ENCODE data around the gene NINL. TPM values are rescaled to one million over a fixed set of nuclear protein-coding genes. Genes with fewer than 3 reads are reported as not detected.

NINL gene
- total and polyA plus RNA-seq, 4 donors = 1.9 to 3.6 (median 2.8) TPM

DNA sequence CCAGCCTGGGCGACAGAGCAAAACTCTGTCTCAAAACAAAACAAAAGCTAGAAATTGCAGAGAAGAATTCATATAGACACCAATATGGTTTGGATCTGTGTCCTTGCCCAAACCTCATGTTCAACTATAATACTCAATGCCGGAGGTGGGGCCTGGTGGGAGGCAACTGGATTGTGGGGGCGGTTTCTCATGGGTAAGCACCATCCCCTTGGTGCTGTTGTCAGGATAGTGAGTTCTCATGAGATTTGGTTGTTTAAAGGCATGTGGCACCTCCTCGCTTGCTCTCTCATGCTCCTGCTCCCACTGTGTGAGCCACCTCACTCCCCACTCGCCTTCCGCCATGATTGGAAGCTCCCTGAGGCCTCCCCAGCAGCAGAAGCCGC is 15.2 kb downstream of the NINL start:
- H3K9me3 ChIP-seq (ENCODE audit: control insufficient read depth in 4 of 4, low read length in 3 of 4) = no peaks in the 10 kb centered on the region
- no peak for DNase-seq (ENCODE audit: low spot score)
- H3K4me3 ChIP-seq (ENCODE audit: low read depth in 1 of 3, low read length in 3 of 3) = no peak overlapping the region
- WGBS = 98% methylated on average over 7 of the region's 7 CpGs
- H3K36me3 ChIP-seq (ENCODE audit: control insufficient read depth in 4 of 4, insufficient read depth in 3 of 4, low read depth in 1 of 4, low read length in 3 of 4) = peaks cover 0 to 1% (median 0%) of the 10 kb centered on the region in 4 donors
- no peaks in the 10 kb centered on the region for H3K27me3 ChIP-seq (ENCODE audit: control insufficient read depth in 4 of 4, insufficient read depth in 4 of 4, low read length in 3 of 4)
- H3K27ac ChIP-seq (ENCODE audit: low read depth in 1 of 2, low read length in 2 of 2) = no peak overlapping the region
- no peak overlapping the region for H3K9ac ChIP-seq (ENCODE audit: low read depth in 1 of 2, low read length in 2 of 2)
- H3K4me1 ChIP-seq (ENCODE audit: control insufficient read depth in 4 of 4, insufficient read depth in 4 of 4, low read length in 3 of 4) = no peaks in the 10 kb centered on the region
- TF ChIP-seq FOXA2 (IDR thresholded peaks at IDR 0.05) (no peak), RXRA (IDR thresholded peaks at IDR 0.05) (no peak), HNF4G (IDR thresholded peaks at IDR 0.05) (no peak), HNF4A (conservative IDR thresholded peaks at IDR 0.05) (no peak), FOXA1 (IDR thresholded peaks at IDR 0.05) (no peak), JUND (IDR thresholded peaks at IDR 0.05) (no peak), EGR1 (IDR thresholded peaks at IDR 0.05; ENCODE audit: low read depth in 2 of 2) (no peak), MAX (IDR thresholded peaks at IDR 0.05) (no peak), RAD21 (IDR thresholded peaks at IDR 0.05) (no peak), YY1 (IDR thresholded peaks at IDR 0.05) (no peak), GABPA (IDR thresholded peaks at IDR 0.05 in 1 of 2, conservative IDR thresholded peaks at IDR 0.05 in 1 of 2) (no peak), TAF1 (conservative IDR thresholded peaks at IDR 0.05) (no peak)
- TF ChIP-seq, protein P1, sequence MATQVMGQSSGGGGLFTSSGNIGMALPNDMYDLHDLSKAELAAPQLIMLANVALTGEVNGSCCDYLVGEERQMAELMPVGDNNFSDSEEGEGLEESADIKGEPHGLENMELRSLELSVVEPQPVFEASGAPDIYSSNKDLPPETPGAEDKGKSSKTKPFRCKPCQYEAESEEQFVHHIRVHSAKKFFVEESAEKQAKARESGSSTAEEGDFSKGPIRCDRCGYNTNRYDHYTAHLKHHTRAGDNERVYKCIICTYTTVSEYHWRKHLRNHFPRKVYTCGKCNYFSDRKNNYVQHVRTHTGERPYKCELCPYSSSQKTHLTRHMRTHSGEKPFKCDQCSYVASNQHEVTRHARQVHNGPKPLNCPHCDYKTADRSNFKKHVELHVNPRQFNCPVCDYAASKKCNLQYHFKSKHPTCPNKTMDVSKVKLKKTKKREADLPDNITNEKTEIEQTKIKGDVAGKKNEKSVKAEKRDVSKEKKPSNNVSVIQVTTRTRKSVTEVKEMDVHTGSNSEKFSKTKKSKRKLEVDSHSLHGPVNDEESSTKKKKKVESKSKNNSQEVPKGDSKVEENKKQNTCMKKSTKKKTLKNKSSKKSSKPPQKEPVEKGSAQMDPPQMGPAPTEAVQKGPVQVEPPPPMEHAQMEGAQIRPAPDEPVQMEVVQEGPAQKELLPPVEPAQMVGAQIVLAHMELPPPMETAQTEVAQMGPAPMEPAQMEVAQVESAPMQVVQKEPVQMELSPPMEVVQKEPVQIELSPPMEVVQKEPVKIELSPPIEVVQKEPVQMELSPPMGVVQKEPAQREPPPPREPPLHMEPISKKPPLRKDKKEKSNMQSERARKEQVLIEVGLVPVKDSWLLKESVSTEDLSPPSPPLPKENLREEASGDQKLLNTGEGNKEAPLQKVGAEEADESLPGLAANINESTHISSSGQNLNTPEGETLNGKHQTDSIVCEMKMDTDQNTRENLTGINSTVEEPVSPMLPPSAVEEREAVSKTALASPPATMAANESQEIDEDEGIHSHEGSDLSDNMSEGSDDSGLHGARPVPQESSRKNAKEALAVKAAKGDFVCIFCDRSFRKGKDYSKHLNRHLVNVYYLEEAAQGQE (IDR thresholded peaks at IDR 0.05) = no peak

- 92% methylated on average over 2 of the region's 2 CpGs for WGBS
- H3K9me3 ChIP-seq (ENCODE audit: control insufficient read depth in 4 of 4, low read length in 3 of 4) = no peaks in the 10 kb centered on the region
- DNase-seq (ENCODE audit: low spot score) = no peak
- no peaks in the 10 kb centered on the region for H3K4me1 ChIP-seq (ENCODE audit: control insufficient read depth in 4 of 4, insufficient read depth in 4 of 4, low read length in 3 of 4)
- H3K4me3 ChIP-seq (ENCODE audit: low read depth in 1 of 3, low read length in 3 of 3) = no peak overlapping the region
- TF ChIP-seq TAF1 (conservative IDR thresholded peaks at IDR 0.05) (no peak), ZBTB33 (IDR thresholded peaks at IDR 0.05) (no peak), CTCF (IDR thresholded peaks at IDR 0.05; ENCODE audit: low read depth, low read length, missing input control) (no peak), HNF4A (conservative IDR thresholded peaks at IDR 0.05) (no peak), JUND (IDR thresholded peaks at IDR 0.05) (no peak), YY1 (IDR thresholded peaks at IDR 0.05) (no peak), FOXA2 (IDR thresholded peaks at IDR 0.05) (no peak), ATF3 (IDR thresholded peaks at IDR 0.05) (no peak), NR2F2 (IDR thresholded peaks at IDR 0.05) (no peak), EGR1 (IDR thresholded peaks at IDR 0.05; ENCODE audit: low read depth in 2 of 2) (no peak), SP1 (IDR thresholded peaks at IDR 0.05) (no peak), GABPA (IDR thresholded peaks at IDR 0.05 in 1 of 2, conservative IDR thresholded peaks at IDR 0.05 in 1 of 2) (no peak), MAX (IDR thresholded peaks at IDR 0.05) (no peak), HNF4G (IDR thresholded peaks at IDR 0.05) (no peak), RXRA (IDR thresholded peaks at IDR 0.05) (no peak), RAD21 (IDR thresholded peaks at IDR 0.05) (no peak)
- TF ChIP-seq, protein P1 (IDR thresholded peaks at IDR 0.05) = no peak
- no peaks in the 10 kb centered on the region for H3K36me3 ChIP-seq (ENCODE audit: control insufficient read depth in 4 of 4, insufficient read depth in 3 of 4, low read depth in 1 of 4, low read length in 3 of 4)
- H3K9ac ChIP-seq (ENCODE audit: low read depth in 1 of 2, low read length in 2 of 2) = no peak overlapping the region
- no peak overlapping the region for H3K27ac ChIP-seq (ENCODE audit: low read depth in 1 of 2, low read length in 2 of 2)
- H3K27me3 ChIP-seq (ENCODE audit: control insufficient read depth in 4 of 4, insufficient read depth in 4 of 4, low read length in 3 of 4) = no peaks in the 10 kb centered on the region
These were observed 18.0 kb downstream of the NINL start for GRCh38 chr20:25567286-25567685.

Data from liver (tissue), 9 donors.